Chondrocyte (in vitro differentiated cells): ENCODE results near the gene EDARADD. TPM values are rescaled to one million over a fixed set of nuclear protein-coding genes. Genes with fewer than 3 reads are reported as not detected.

ENCODE experiments used
- DNase-seq: peaks from one replicate; pipeline ENCODE4 v3.0.0; 2021; ENCODE audit warnings: mixed read lengths, low spot score
- H3K27ac Mint-ChIP-seq: one replicate; pipeline ENCODE4 v1.8.0; 2021; ENCODE audit warnings: mild to moderate bottlenecking, moderate library complexity, mixed read lengths; ENCODE audit not compliant: unreplicated experiment
- H3K27me3 Mint-ChIP-seq: 2 replicates; pipeline ENCODE4 v1.8.0; 2021; ENCODE audit warnings: low read depth, mixed read lengths
- H3K36me3 Mint-ChIP-seq: 2 replicates; pipeline ENCODE4 v1.8.0; 2021; ENCODE audit warnings: low read depth, mixed read lengths
- H3K4me1 Mint-ChIP-seq: 2 replicates; pipeline ENCODE4 v1.8.0; 2021; ENCODE audit warnings: low read depth, mild to moderate bottlenecking, mixed read lengths
- H3K4me3 Mint-ChIP-seq: one replicate; pipeline ENCODE4 v1.8.0; 2021; ENCODE audit warnings: mild to moderate bottlenecking, moderate library complexity, mixed read lengths; ENCODE audit not compliant: unreplicated experiment
- H3K9me3 Mint-ChIP-seq: 2 replicates; pipeline ENCODE4 v1.8.0; 2021; ENCODE audit warnings: low read depth, mixed read lengths
- total RNA-seq: library from RNA; stranded (reverse); gene quantifications from 3 replicates; pipeline ENCODE4 v1.2.1, GENCODE V29; 2021
- TF ChIP-seq, protein P1 (sequence below): fragments of 200-600 bp; sonication (generic); IDR thresholded peaks from 2 replicates; pipeline ENCODE4 v1.5.0; 2021; ENCODE audit warnings: antibody characterized with exemption, mild to moderate bottlenecking, moderate library complexity

Gene EDARADD
- total RNA-seq, 1 donor from 2014 or later: 0.40 TPM

DNA sequence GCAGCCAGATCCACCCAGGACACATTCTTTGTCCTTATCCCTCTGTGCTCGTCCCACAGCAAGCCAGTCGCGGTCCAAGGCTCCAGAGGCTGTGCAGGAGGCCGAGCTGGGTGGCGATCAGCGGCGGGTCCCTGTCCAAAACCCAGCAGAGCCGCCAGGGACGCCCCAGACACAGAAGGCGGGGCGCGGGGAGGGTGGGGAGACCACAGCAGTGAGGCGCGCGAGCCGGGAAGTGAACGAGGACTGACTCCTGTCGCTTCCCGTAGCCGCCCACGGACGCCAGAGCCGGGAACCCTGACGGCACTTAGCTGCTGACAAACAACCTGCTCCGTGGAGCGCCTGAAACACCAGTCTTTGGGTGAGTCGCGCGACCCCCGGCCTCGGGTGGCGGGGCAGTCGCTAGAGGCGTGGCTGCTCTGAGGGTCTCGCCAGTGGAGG, 129.6 kb downstream of the EDARADD start, which contains the start of gene LGALS8:
TSS of gene LGALS8 (plus strand) at position 279 of the 438 bp plus-strand sequence. CDS start 2,089 bp downstream, outside the sequence.
- DNase-seq: peak; percentile 93
- peak within 1 kb of the TSS; percentile 84 for H3K4me3 Mint-ChIP-seq
- H3K27me3 Mint-ChIP-seq: no peaks in the 10 kb centered on the region
- no peaks in the 10 kb centered on the region for H3K9me3 Mint-ChIP-seq
- peaks cover 16% of the 10 kb centered on the region for H3K4me1 Mint-ChIP-seq
- peak within 1 kb of the TSS; percentile 96 for H3K27ac Mint-ChIP-seq
- TF ChIP-seq, protein P1, sequence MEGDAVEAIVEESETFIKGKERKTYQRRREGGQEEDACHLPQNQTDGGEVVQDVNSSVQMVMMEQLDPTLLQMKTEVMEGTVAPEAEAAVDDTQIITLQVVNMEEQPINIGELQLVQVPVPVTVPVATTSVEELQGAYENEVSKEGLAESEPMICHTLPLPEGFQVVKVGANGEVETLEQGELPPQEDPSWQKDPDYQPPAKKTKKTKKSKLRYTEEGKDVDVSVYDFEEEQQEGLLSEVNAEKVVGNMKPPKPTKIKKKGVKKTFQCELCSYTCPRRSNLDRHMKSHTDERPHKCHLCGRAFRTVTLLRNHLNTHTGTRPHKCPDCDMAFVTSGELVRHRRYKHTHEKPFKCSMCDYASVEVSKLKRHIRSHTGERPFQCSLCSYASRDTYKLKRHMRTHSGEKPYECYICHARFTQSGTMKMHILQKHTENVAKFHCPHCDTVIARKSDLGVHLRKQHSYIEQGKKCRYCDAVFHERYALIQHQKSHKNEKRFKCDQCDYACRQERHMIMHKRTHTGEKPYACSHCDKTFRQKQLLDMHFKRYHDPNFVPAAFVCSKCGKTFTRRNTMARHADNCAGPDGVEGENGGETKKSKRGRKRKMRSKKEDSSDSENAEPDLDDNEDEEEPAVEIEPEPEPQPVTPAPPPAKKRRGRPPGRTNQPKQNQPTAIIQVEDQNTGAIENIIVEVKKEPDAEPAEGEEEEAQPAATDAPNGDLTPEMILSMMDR: no peak
- peaks cover 8% of the 10 kb centered on the region for H3K36me3 Mint-ChIP-seq

DNA sequence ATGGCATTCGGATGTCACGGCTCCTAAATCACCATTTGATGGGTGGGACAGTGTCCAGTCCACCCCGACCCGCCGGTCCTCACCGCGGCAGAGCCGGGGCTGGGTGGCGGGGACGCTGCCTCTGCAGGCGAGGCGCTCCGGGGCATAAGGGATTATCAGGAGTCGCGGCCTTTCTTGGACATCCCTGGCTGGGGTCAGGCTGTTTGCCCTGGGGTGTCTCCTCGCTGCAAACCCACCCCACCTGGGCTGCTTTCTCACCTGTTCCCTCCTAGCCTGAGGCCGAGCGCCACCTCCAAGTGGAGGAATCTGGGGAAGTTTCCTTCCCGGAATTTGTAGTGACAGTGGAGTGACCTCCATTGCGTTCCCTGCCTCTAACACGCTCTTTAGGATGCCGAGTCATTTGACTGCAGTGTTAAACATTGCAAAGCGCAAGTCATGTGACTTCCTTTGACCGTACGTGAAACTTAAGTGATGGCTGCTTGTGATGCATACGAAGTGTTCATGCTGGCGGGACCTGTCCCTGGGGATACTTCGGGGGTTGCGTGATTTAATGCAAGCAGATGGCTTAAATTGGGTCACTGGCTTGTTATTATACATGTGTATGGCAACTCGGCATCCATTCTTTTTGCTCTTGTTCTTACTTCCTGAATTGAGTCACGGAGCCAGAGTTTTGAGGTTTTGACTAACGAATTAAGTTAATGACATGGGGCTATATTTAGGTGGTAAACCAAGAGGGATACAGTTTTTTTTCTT, 130.2 kb downstream of the EDARADD start:
- no peak for DNase-seq
- Mint-ChIP-seq H3K27ac (peak overlapping the region; percentile 96), H3K4me3 (peak overlapping the region; percentile 84), H3K4me1 (peaks cover 16% of the 10 kb centered on the region), H3K9me3 (no peaks in the 10 kb centered on the region), H3K36me3 (peaks cover 10% of the 10 kb centered on the region), H3K27me3 (no peaks in the 10 kb centered on the region)
- TF ChIP-seq, protein P1: peak; percentile 9

DNA sequence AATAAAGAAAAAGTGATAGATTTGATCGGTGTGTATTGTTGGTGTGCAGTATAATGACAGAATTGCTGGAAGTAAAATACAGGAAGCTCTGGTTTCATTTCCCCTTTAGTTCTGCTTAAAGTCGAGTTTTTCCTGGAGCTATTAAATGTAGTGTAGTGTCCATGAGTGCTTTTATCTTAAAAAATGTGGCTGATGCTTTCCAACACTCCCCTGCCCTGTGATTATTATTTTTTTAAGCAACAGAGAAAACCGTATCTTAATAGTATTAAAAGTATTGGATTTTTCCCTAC, 130.8 kb downstream of the EDARADD start:
- Mint-ChIP-seq H3K36me3 (peaks cover 10% of the 10 kb centered on the region), H3K4me3 (peak overlapping the region; percentile 84), H3K27ac (peak overlapping the region; percentile 96), H3K4me1 (peaks cover 16% of the 10 kb centered on the region), H3K27me3 (no peaks in the 10 kb centered on the region), H3K9me3 (no peaks in the 10 kb centered on the region)
- DNase-seq: no peak
- TF ChIP-seq, protein P1: no peak

DNA sequence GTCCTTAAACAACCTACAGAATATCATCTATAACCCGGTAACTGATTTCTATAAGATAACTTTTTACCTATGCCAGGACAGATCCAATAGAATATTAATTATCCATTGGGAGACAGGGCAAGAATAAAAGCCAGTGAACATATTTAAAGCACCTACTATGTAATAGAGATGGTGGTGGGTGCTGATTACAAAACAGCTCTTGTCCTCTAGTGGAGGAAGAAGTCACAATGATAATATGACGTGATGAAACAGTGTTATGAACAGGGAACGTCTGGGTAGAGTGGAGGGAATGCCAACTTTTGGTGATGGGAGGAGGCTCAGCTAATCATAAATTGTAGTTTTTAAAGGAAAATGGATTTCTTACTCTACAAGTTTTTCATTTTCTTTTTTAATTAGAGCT, 132.0 kb downstream of the EDARADD start:
- H3K36me3 Mint-ChIP-seq: peaks cover 12% of the 10 kb centered on the region
- H3K27me3 Mint-ChIP-seq: no peaks in the 10 kb centered on the region
- peaks cover 10% of the 10 kb centered on the region for H3K4me1 Mint-ChIP-seq
- DNase-seq: no peak
- TF ChIP-seq, protein P1: no peak
- H3K27ac Mint-ChIP-seq: no peak overlapping the region
- no peak overlapping the region for H3K4me3 Mint-ChIP-seq
- no peaks in the 10 kb centered on the region for H3K9me3 Mint-ChIP-seq

DNA sequence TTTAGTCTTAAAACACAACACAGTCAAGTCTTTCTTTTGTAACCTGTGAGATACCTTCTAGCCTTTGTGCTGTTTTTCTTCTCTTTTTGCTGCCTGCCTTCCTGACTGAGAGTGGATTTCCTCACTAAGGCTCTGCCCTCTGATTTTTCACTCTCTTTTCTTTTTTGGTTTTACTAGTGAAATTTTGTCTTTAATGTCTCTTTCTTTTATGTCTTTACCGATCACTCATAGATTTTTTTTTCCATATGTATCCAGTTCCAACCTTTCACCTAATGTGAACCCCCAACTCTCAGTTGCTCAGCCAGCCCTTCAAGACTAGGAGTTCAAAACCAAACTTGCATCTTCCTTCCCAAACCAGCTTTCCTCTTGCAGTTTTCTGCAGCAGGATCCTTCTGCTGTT, 136.2 kb downstream of the EDARADD start:
- Mint-ChIP-seq H3K27me3 (no peaks in the 10 kb centered on the region), H3K27ac (no peak overlapping the region), H3K4me1 (peaks cover 13% of the 10 kb centered on the region), H3K9me3 (no peaks in the 10 kb centered on the region), H3K36me3 (peaks cover 15% of the 10 kb centered on the region), H3K4me3 (no peak overlapping the region)
- no peak for DNase-seq
- TF ChIP-seq, protein P1: no peak
